Astrocyte of the spinal cord (primary cell): ENCODE measurements around the gene FAM227B.

Source experiments
- DNase-seq: peaks from one replicate; pipeline ENCODE4 v3.0.0; 2011; ENCODE audit warnings: low read depth, low spot score
- H3K4me3 ChIP-seq: 2 replicates; pipeline ENCODE4 v1.5.1; 2011; ENCODE audit warnings: low read depth, mild to moderate bottlenecking, low read length, moderate library complexity
- in situ Hi-C: cut with HindIII; loops from 2 replicates; pipeline ENCODE4 v1.10.0; 2017; ENCODE audit warnings: low sequenced_read_pairs
- TF ChIP-seq, protein P1 (sequence below): IDR thresholded peaks from 2 replicates; pipeline ENCODE4 v1.5.1; 2012; ENCODE audit warnings: low read depth, mild to moderate bottlenecking, low read length, inconsistent platforms

Gene FAM227B

DNA sequence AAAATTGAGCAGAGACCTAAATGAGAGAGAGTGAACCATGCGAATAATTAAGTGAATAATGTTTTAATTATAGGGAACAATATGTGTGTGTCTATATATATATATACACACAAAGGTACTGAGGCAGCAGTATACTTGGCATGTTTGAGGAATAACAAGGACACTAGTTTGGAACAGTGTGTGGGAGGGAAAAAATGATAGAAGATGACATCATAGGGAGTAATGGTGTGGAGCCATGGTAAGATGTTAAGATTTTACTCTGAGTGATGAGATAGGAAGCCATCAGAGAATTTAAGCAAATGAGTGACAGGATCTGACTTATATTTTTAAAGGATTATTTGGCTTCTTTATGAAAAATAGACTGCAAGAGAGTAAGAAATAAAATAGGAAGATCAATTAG, 29.4 kb upstream of the FAM227B start:
- TF ChIP-seq, protein P1, sequence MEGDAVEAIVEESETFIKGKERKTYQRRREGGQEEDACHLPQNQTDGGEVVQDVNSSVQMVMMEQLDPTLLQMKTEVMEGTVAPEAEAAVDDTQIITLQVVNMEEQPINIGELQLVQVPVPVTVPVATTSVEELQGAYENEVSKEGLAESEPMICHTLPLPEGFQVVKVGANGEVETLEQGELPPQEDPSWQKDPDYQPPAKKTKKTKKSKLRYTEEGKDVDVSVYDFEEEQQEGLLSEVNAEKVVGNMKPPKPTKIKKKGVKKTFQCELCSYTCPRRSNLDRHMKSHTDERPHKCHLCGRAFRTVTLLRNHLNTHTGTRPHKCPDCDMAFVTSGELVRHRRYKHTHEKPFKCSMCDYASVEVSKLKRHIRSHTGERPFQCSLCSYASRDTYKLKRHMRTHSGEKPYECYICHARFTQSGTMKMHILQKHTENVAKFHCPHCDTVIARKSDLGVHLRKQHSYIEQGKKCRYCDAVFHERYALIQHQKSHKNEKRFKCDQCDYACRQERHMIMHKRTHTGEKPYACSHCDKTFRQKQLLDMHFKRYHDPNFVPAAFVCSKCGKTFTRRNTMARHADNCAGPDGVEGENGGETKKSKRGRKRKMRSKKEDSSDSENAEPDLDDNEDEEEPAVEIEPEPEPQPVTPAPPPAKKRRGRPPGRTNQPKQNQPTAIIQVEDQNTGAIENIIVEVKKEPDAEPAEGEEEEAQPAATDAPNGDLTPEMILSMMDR: no peak
- no peak overlapping the region for H3K4me3 ChIP-seq
- DNase-seq: no peak
- in situ Hi-C loops: no loop called here

DNA sequence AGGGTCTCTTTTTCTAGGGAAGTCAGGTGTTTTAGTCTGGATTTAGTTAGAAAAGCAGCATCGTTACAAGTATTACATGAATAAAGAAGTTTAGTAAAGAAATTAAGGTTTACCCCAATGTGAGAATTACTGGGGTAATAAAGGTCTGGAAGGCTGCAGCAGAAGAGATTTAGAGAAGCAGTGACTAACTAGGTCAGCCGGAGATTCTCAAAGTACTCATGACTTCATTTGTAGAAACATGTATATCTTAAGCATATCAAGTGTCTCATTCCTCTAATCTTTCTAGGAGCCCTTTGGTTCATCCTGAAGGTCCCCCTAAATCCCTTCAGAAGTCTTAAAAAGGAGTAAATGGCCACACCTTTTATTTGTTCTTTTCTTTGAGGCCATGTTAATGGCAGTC, 26.3 kb upstream of the FAM227B start:
- H3K4me3 ChIP-seq: no peak overlapping the region
- DNase-seq: no peak
- in situ Hi-C loops: no loop called here
- TF ChIP-seq, protein P1: no peak

DNA sequence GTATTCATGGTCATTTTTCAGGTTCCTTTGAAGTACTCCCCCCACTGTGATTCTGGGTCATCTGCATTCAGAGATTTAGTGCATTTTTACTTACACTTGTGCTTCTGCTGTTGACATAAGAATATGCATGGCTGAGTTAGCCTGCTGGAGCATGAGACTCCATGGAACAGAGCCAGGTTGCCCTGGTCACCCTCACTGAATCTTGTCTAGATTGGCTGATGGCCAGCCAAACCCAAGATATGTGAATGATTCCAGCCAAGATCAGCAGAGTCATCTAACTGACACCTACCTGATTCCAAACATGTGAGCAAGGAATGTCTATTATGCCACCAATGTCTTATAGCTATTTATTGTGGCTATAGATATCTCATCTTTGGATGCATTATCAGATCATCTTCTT, 25.3 kb upstream of the FAM227B start:
- H3K4me3 ChIP-seq: no peak overlapping the region
- TF ChIP-seq, protein P1: no peak
- peak; percentile 77 for DNase-seq
- in situ Hi-C loops: no loop called here

DNA sequence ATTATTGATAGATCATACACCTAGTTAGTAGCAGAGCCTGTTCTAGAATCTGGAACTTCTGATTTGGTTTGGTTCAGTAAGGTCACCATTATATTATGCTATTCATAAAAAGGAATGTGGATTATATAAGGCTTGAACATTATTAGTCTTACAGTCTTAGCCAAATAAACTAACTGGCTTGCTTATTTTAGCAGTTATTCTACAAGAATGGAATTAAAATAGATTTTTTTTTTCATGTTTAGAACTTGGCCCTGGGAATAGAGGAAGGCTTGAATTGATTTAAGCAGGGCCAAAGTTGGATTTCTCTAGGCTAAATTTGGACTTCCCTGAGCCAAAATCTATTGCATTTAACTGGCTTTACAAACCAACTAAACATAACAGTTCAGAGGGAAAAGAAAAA, 24.7 kb upstream of the FAM227B start:
- no peak for DNase-seq
- no peak overlapping the region for H3K4me3 ChIP-seq
- TF ChIP-seq, protein P1: no peak
- in situ Hi-C loops: no loop called here

DNA sequence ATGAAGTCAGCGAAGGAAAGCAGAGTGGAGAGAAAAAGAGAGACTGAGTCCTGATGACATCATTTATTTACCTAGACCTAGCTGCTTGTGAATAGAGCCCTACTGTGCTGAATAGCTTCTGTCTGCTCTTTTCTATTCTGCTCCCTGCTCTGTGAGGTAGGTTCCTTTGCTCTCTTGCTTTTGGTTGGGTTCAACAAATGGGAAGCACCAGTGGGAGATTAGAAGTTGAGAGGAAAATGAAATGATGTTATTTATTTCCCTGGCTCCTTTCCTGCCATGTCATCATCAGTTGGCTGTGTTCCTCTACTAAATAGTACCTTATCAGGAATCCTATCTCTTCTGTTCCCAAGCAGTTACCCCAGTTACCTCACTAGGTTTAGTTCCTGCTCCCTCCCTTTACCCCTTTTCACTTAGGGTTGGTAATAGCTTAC, 23.8 kb upstream of the FAM227B start:
- in situ Hi-C loops: no loop called here
- DNase-seq: no peak

DNA sequence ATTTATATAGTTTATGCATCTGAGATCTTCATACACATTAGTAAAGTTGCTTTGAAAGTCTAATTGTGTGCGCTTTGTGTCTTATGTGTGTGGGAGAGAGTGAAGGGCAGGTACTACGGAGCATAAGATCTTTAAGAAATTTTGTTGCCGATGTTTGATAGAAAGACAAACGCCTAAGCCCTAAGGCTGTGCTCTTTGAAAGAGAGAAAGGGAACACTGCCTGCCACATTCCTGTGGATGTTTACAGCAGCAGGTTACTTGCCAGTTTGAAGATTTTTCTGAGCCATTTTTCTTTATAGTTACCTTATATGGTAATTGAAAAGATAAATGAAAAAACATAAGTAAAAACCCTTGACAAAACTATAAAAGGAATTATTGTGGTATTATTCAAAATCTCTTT, 17.2 kb upstream of the FAM227B start:
- no peak overlapping the region for H3K4me3 ChIP-seq
- TF ChIP-seq, protein P1: no peak
- no peak for DNase-seq
- in situ Hi-C loops: no loop called here

More for the DNA sequence above, 23.8 kb upstream of the FAM227B start:
- TF ChIP-seq, protein P1: no peak
- H3K4me3 ChIP-seq: no peak overlapping the region

DNA sequence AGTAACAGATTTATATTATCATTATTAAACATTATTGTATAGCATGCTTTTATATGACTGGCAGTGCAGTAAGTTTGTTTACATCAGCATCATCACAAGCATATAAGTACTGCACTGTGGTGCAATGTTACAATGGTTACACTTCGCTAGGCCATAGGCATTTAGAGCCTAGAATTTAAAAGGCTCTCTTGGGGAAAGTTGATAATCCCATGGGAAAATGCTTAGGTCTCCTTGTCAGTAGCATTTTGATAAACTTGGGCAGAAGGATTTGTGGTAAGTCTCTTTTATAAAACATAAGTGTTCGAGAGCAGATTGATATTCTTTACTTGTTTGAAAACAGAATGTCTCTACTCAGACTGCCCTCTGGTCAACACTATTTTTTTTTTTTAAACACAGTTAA, 7.8 kb upstream of the FAM227B start:
- no peak for DNase-seq
- TF ChIP-seq, protein P1: no peak
- in situ Hi-C loops: no loop called here
- no peak overlapping the region for H3K4me3 ChIP-seq
